ENCODE data around the gene ATG12.

ATG12 gene

GRCh38 chr5:115857626-115858349, 16.4 kb upstream of the ATG12 start:
- DNase-seq (ENCODE audit: extremely low read depth, insufficient read length) = no peak
- TF ChIP-seq CTCF (IDR thresholded peaks at IDR 0.05; ENCODE audit: insufficient read depth, low read length, poor library complexity, severe bottlenecking) = no peak
- Histone ChIP-seq H3K36me3 (ENCODE audit: control insufficient read depth, insufficient read depth, low read length) (no peaks in the 10 kb centered on the region), H3K4me3 (replicated peaks; ENCODE audit: low read depth, low read length) (no peak overlapping the region), H3K27me3 (replicated peaks; ENCODE audit: control insufficient read depth, insufficient read depth, low read length) (no peaks in the 10 kb centered on the region)

GRCh38 chr5:115857057-115857479, 15.7 kb upstream of the ATG12 start:
- Histone ChIP-seq H3K36me3 (ENCODE audit: control insufficient read depth, insufficient read depth, low read length) (no peaks in the 10 kb centered on the region), H3K27me3 (replicated peaks; ENCODE audit: control insufficient read depth, insufficient read depth, low read length) (no peaks in the 10 kb centered on the region), H3K4me3 (replicated peaks; ENCODE audit: low read depth, low read length) (no peak overlapping the region)
- no peak for TF ChIP-seq CTCF (IDR thresholded peaks at IDR 0.05; ENCODE audit: insufficient read depth, low read length, poor library complexity, severe bottlenecking)
- no peak for DNase-seq (ENCODE audit: extremely low read depth, insufficient read length)

GRCh38 chr5:115855959-115856358, 14.6 kb upstream of the ATG12 start:
- Histone ChIP-seq H3K4me3 (replicated peaks; ENCODE audit: low read depth, low read length) (no peak overlapping the region), H3K27me3 (replicated peaks; ENCODE audit: control insufficient read depth, insufficient read depth, low read length) (no peaks in the 10 kb centered on the region), H3K36me3 (ENCODE audit: control insufficient read depth, insufficient read depth, low read length) (no peaks in the 10 kb centered on the region)
- TF ChIP-seq CTCF (IDR thresholded peaks at IDR 0.05; ENCODE audit: insufficient read depth, low read length, poor library complexity, severe bottlenecking) = no peak
- DNase-seq (ENCODE audit: extremely low read depth, insufficient read length) = no peak

- Histone ChIP-seq H3K27me3 (replicated peaks; ENCODE audit: control insufficient read depth, insufficient read depth, low read length) (no peaks in the 10 kb centered on the region), H3K4me3 (replicated peaks; ENCODE audit: low read depth, low read length) (no peak overlapping the region), H3K36me3 (ENCODE audit: control insufficient read depth, insufficient read depth, low read length) (no peaks in the 10 kb centered on the region)
- TF ChIP-seq CTCF (IDR thresholded peaks at IDR 0.05; ENCODE audit: insufficient read depth, low read length, poor library complexity, severe bottlenecking) = no peak
- no peak for DNase-seq (ENCODE audit: extremely low read depth, insufficient read length)
These were observed 12.8 kb upstream of the ATG12 start for GRCh38 chr5:115854139-115854538.

- DNase-seq (ENCODE audit: extremely low read depth, insufficient read length) = no peak
- no peak for TF ChIP-seq CTCF (IDR thresholded peaks at IDR 0.05; ENCODE audit: insufficient read depth, low read length, poor library complexity, severe bottlenecking)
- no peaks in the 10 kb centered on the region for H3K27me3 ChIP-seq (replicated peaks; ENCODE audit: control insufficient read depth, insufficient read depth, low read length)
- no peaks in the 10 kb centered on the region for H3K36me3 ChIP-seq (ENCODE audit: control insufficient read depth, insufficient read depth, low read length)
- H3K4me3 ChIP-seq (replicated peaks; ENCODE audit: low read depth, low read length) = no peak overlapping the region
These were observed 9.5 kb upstream of the ATG12 start for GRCh38 chr5:115850744-115851416.

All from GM06990 (cell line).